ENCODE measurements around the gene HOXD9.

HOXD9 gene

DNA sequence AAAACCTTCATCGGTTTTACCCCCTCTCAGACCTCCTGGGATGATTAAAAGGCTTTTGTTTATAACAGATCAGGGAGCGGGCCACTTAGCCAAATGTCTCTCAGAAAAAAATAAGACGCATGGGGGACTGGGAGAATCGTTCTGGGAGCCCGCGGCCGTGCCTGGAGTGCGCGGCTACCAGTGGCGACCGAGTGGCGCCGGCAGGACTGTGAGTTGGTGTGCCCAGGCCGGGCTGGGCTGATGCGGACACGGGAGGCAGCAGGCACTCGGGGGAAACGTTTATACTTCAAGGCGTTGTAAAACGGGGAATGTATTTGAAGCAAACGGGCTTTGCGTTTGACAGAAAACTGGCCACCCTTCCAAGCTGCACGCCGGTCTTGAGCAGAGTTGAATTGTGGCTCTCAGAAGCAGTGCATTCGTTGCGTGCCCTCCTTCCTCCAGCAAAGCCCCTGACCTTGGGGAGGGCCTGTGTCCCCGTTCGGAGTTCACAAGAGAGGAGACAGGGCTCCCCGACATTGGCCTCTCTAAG is 10.6 kb upstream of the HOXD9 start:
- no peak for DNase-seq

- no peak for DNase-seq
These were observed 9.9 kb upstream of the HOXD9 start for GRCh38 chr2:176112375-176113302.

GRCh38 chr2:176114120-176114929 is 8.2 kb upstream of the HOXD9 start:
- DNase-seq: no peak

DNA sequence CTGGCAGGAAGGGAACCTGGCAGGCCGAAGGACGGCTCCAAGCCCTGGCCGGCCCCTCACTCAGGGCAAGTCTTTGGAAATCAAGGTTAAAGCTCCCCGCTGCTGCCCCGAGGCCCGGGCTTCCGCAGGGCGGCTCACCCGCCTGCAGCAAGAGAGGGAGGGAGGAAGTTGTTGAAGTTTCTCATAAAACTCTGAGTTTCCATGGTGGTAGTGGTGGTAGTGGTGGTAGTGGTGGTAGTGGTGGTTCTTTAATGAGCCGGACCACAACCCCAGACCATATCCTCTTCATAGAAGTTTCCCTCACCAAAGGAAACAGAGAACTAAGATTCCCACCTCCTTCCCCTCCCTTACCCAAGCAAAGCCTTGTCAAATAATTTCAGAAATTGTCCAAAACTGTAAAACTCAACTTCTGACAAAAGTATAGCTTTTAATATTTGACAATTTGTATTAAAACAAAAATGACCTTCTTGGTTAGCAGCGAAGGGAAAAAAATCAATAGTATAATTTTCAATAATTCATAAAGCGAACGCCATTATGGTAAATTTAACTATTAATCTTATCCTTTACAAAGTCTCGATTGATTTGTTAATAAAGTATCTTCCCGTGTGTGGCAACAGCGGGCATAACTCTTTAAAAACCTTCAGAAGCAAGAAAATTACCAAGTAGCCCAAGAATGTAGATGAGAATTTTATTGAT is 7.4 kb upstream of the HOXD9 start:
- DNase-seq: no peak

- no peak for DNase-seq
These were observed 6.4 kb upstream of the HOXD9 start, which contains the start of gene HOXD10 for GRCh38 chr2:176115883-176116813. Gene HOXD10, plus strand, starts transcription at chr2:176116778. Its CDS starts 56 bp downstream, at chr2:176116834.

DNA sequence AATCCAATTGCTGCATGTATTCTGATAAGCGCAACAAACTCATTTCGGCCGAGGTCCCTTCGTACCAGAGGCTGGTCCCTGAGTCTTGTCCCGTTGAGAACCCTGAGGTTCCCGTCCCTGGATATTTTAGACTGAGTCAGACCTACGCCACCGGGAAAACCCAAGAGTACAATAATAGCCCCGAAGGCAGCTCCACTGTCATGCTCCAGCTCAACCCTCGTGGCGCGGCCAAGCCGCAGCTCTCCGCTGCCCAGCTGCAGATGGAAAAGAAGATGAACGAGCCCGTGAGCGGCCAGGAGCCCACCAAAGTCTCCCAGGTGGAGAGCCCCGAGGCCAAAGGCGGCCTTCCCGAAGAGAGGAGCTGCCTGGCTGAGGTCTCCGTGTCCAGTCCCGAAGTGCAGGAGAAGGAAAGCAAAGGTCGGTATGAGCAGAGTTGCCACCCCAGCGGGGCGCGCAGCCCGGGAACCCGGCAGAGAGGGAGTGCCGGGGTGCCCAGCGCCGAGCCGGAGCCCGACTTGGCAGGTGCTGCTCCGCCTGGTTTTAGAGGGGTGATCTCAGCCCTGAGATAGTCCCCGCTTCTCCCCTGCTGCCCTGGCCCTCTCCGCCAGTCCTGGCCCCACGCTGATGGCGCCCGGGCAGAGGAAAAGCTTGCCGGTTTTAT is 5.2 kb upstream of the HOXD9 start:
- no peak for DNase-seq

DNA sequence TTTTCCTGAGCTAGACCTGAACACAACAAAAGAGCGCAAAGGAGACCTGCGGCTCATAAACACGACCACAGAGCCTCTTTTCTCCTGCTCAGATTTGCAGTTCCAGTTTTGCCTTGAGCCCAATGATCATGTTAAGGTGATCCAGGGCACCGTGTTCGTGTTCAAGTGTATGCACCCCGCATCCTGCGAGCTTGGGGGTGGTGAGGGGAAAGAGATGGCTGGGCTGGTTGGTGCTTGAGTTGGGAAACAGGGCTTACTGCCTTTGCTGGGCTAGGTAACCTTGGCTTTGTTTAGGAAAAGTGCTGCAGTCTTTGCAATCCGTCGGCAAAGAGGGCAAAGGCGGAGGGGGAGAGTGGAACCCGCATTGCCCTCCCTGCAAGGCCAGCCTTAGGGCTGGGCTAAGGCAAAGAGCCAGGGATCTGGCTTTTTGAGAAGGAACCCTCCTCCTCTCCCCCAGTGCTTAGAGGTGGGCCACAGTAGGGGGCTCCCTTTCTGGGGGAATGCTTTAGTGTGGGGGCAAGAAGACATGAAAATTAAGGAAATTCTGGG is 4.6 kb upstream of the HOXD9 start:
- no peak for DNase-seq

DNA sequence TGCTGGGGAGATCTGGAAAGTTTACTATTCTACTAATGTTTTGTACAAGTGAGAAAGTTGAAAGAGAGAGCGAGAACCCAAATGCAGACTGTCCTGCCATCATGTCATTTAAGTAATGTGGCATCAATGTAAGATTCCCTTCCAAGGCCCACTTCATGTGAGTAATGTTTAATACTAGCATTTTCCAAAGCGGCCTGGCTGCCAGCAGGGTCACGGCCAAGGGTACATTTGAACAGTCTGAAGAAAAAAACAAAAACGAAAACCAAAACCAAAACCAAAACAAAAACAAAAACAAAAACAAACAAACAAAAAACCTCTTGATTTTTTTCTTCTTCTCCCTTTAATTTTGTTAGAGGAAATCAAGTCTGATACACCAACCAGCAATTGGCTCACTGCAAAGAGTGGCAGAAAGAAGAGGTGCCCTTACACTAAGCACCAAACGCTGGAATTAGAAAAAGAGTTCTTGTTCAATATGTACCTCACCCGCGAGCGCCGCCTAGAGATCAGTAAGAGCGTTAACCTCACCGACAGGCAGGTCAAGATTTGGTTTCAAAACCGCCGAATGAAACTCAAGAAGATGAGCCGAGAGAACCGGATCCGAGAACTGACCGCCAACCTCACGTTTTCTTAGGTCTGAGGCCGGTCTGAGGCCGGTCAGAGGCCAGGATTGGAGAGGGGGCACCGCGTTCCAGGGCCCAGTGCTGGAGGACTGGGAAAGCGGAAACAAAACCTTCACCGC is 3.7 kb upstream of the HOXD9 start:
- no peak for DNase-seq

GRCh38 chr2:176120364-176121189 is 1.9 kb upstream of the HOXD9 start:
- no peak for DNase-seq

DNA sequence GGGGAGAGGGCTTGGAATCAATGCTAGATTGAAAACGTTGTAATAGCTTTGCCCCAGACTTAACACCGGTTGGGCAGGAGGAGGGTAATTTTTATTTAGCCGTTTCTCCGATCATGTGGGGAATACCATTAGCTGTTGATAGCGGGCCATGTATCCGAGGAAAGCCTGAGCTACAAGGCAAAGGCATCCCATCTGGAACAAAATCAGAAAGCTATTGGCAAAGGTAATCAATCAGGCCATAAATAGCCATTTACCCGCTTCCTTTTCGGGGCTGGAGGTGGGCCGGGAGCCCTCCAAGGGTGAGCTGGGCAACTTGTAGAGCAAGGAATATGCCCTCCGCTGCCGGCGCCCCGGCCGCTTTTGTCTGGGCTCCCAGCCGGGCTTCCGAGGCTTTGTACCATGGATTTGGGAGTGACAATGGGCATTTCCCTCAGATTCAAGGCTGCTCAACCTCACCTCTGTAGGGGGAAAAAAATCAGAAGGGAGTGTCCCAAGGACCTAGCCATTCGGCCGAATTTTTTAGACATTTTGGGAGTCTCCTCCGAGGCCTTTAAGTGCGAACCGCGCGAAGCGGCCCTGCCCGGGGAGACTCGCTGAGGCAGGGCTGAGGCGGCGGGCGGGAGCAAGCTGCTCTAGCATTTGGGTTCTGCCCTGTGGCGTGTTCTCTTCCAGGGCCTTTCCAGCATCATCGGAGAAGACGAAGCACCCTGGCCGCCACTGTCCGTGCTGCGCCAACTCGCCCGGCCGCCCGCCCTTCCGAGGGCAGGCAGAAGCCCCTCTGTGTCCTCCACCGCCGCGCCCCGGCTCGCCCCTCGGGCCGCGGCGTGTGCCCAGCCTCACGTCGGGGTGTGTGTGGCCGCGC is 1.1 kb upstream of the HOXD9 start:
- no peak for DNase-seq

GRCh38 chr2:176122052-176122682 is 352 bp upstream of the HOXD9 start:
- no peak for DNase-seq

GRCh38 chr2:176123411-176124109 is 1.0 kb downstream of the HOXD9 start:
- no peak for DNase-seq

DNA sequence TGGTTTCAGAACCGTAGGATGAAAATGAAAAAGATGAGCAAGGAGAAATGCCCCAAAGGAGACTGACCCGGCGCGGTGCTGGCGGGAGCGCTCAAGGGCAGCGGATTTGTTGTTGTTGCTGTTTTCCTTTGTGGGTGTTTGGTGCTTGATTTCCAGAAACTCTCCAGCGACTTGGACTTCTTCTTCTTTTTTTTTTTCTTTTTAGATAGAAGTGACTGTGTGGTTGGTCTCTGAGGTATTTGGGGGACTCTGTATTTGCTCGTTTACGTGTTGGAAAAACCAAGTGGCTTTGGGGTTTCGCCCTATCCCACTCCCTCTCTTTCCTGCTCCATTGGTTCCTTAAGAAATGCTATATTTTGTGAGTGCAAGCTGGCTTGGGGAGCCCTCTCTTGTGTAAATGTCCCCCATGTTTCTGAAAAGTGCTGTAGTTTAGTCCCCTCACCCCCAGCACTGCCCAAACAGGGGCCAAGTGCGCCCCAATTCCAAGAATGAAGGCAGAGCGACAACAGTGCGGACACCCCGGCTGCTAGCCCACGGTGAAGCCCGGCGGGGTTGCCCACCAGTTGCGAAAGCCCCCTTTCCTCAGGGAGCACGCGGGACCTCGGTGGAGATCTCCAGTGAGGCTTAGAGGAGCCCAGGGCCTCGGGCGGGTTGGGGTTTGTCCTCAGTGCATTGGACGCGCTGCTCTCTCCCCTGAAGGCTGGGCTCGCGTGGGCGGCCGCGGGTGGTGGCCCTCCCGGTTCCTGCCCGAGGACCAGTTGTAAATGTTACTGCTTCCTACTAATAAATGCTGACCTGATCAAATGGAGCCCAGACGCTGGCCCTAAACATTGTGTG is 1.8 kb downstream of the HOXD9 start:
- DNase-seq: no peak

DNA sequence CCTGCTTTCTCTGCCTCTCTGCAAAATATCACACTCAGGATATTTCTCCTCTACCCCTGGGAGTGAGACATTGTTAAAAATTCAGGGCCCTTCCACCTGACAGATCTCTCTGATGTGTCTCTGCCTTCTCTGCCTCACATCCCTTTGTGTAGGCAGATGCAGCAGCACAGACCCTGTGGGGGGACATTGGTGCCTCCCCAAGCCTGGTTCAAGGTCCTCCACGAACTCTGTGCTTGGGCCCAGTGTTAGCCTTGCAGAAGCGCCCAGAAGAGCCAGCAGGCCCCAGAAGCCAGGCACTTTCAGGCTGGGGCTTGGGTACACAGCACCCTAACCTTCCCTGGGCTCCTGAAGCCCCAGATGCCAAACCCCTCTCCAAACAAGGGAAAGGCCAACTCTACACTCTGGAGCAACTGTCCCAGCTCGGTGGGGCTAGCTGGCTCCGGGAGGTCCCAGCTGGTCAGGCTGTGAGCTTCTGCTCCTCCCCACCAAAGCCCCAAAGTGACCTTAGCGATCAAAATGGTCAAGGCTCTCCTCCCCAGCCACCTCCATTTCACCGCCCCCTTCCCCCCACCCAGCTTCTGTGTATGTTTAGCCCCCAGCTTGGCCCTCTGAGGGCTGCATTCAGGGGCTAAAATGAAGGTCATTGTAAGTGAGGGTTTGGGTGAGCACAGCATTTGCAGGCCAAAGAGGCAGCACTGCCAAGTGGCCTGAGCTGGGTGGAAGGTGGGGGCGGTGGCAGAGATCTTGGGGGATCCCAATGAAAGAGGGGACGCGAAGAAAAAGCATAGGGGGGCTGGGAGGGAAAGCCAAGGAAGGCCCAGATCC is 2.6 kb downstream of the HOXD9 start:
- no peak for DNase-seq

DNA sequence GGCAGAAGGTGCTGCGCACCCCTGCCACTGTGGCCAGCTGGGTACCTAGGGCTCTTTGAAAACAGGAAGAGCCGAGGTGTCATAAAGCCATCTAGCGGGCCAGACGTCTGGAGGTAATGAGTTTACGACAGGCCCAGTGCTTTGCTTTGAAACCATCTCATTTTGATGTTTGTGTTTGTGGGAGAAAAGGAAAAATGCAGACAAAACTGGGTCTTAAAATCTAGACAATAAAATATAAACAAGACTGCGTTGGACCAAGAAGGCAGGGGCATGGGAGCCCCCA is 3.2 kb downstream of the HOXD9 start:
- DNase-seq: no peak

Measured in activated CD4-positive, alpha-beta T cell treated with anti-CD3 and anti-CD28 coated beads for 4 hours (primary cell).